Putamen (tissue), 1 donor: ENCODE measurements around the gene PTPRE.

Source experiments
- DNase-seq: peaks from one replicate; pipeline ENCODE4 v3.0.0-alpha.2; 2016; ENCODE audit warnings: low spot score

Gene PTPRE

DNA sequence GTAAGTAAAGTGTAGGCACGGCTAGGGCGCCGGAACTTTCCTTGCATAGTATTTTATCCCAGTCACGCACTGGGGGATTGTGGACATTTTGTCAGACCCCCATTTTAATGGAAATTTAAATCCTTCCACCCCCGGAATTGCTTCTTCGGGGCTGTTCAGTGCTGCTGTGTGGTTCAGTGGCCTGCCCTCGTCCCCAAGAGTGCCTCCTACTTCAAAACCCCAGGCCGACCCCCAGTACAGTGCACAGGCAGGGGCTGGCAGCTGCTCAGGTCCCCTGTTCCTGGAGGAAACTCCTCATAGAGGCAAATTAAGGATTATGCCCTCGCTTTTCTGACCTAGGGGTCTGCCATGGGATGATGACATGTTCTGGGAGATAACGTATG, 94.5 kb downstream of the PTPRE start:
- DNase-seq, result no peak

DNA sequence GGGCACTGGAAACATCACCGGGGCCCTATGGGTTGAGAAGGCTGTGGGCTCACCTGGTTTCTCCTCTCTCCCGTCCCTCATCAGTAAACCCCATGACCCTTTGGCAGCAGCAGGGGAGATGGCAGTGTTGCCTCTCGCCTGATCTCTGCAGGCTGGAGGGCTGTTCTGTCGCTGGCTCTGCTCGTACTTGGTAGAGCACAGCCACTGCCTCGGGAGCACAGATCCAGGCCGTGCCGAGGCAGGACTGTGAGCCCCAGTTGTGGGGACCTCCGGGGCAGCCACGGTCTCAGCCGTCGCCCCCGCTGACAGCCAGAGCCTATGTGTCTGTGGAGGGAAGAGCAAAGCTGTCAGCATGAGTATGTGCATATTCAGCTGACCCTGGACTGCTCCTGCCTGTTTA, 94.9 kb downstream of the PTPRE start:
- no peak for DNase-seq

DNA sequence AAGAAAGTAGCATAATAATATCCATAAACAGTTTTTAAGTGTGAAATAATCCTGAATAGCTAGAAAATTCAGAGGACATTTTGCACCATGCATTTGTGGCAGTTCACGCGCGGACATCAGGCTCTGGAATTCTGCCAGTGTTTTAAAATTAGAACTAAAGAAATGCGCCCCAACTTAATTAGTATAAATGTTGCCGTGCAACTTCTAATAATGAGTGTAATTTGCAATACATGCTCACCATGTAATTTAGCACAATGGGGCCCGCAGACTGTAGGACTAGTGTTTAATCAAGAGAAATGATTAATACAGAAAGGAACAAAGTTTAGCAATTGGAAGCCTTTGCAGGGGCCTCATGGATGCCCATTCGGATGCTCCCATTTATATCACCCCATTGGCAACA, 96.6 kb downstream of the PTPRE start:
- no peak for DNase-seq

DNA sequence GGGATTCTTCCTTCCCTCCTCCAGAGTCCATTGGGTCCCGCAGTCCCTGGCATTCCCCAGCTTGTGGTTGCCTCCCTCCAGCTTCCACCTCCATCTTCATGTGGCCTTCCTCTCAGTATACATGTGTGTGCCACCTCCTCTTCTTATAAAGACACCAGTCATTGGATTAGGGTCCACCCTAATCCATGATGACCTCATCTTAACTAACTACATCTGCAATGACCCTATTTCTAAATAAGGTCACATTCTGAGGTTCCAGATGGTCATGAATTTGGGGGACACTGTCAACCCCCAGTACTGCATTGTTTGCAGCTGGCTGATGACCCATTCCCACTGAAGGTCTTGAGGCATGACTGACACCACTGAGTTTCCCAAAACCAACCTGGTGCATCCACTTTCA, 99.0 kb downstream of the PTPRE start:
- DNase-seq, result no peak

DNA sequence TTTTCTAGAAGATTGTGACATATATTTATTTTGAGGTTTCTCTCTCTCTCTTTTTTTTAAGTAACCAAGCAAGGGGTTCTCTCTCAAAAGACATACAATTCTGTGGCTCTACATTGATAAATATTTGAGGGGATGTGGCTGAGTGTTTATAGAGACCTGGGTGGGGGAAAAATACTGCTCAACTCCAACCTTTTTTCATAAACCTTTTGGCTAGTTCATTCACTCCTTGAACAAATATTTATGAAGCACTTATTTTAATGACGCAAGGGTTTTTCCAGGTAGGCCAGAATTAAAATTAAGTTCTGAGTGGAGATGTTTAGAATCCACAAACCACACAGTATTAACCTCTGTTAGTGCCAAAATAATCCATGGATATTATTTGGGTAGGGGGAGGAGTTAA, 100.2 kb downstream of the PTPRE start:
- no peak for DNase-seq

DNA sequence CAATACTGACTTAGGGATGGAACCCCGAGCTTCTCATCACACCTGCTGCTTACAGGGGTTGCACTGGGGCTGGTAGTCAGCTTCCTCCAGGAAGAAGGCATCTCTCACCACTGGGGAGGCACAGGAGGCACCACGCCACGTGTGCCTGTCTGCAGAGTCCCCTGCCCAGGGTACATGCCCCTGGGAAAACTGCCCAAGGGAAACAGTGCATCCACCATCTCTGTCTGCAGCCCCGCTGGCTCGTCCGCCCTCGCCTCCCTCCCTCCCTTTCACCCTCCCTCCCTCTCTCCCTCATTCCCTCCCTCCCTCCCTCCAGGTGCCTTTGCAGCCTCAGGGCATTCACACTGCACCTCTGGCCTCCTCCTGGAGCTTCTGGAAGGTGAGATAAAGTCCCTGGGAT, 101.1 kb downstream of the PTPRE start:
- no peak for DNase-seq

DNA sequence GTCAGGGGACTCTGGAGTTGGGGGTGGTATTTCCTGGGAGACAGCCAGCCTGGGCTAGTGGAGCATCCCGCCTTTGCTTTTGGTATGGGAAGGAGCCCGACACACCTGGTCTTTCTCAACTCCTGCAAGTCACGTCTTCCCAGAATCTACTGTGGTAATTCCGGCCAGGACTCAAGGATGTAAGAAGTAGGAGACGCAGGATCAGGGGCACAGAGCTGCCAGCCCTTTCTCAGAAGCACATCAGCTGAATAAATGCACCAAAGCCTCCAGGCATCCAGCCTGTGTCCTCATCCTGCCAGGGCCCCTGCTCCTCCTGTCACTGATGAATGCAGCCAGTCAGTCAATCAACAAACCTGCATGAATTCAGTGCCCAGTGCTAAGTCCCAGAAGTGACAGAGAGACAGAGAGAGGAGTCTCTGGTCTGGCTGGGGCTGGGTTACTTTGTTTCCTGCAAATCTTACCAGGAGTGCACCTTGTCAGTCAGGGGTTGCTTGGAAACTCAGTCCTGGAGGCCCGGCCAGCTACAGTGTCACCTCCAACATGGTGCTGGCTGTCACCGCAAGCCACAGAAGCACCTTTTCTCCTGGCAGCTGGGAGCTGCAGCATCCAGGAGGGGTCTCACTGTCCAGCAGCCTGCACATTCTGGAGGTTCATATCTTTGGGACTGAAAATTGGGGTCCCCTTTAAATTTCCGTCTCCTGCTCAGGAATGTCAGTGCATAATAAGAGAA, 101.8 kb downstream of the PTPRE start:
- no peak for DNase-seq

DNA sequence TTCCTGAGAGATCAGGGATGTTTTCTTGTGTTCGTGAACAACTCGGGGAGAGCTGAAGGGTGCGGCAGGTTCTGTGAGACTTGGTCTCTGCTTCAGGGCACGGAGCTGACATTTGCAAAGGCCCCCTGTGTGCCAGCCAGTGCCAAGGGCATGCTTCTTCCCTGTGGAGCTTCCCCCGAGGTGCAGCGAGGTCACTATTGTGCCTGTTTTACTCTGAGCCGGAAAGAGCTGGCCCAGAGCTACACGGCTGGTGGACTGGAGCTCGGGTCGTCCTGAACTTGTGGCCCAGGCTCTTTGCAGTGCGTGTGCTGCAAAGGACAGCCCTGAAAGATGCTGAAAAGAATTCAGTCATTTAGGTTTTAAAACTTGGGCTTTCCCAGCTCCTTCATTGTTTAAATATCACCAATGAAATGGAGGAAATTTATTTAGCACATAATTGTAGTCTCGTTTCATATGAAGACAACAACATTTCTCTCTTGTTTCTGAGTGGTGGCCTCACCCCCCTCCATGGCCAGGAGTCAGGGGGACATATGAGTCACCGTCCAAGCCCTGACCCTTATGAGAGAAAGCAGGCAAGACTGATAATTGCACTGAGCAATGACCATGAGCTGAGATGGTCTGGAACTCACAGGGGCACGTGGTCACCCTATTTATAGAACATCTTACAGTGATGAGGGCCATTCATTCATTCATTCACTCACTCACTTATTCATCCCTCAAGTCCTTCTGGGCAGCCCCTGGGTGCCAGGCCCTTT, 102.6 kb downstream of the PTPRE start:
- DNase-seq, result no peak

DNA sequence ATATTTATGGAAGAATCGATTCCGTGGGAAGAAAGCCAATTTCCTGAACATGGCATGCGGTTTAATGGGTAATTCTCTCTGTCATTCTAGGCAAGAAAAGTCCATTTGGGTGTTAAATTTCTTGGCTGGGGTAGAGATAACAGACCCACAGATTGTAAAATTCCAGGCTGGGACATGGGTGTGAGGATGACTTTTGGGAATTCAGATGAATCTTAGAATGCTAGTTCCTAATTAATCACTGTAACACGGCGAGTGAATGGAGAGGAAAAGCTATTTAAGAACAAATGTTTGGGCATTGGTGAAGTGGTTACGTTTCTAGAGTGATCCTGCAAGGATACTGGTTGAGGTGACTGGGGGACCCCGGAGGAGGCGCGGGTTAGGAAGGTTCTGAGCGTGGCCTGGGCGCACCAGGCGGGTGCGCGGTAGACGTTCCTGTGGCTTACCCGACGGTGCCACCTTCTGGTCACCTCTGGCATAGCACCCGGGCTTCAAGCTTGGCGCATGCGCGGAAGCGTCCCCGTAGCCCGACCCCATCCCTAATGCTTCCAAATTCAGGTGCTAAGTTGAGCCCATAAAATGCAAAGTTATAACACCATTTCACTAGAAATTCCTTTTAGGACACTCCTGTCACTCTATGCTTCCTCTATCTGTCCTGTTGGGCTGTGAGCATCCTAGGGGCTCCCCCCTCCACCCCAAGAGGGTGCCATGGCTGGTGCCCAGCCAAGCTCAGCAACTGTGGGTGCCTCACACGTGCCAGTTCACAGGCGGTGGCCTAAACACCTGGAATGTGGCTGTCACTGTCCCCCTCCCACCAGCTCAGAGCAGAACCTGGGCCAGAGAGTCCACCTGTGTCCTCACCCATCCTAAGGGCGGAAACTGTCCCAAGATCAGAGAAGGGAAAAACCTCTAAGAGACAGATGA, 104.4 kb downstream of the PTPRE start:
- peak; percentile 68 for DNase-seq

DNA sequence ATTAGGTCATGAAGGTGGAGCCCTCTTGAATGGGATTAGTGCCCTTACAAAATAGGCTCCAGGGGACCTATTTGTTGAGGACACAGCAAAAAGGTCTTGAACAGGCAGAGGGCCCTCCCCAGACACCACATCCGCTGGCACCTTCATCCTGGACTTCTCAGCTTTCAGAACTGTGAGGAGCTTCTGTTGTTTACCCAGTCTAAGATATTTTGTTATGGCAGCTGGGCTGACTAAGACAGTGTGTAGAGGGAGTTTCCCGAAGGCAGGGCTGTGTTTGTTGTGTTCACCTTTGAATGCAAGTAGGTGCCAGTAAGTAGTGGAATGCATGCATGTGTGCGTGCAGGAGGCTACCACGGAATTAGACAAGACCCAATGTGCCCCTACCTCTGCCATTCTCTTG, 106.7 kb downstream of the PTPRE start:
- DNase-seq, result no peak

DNA sequence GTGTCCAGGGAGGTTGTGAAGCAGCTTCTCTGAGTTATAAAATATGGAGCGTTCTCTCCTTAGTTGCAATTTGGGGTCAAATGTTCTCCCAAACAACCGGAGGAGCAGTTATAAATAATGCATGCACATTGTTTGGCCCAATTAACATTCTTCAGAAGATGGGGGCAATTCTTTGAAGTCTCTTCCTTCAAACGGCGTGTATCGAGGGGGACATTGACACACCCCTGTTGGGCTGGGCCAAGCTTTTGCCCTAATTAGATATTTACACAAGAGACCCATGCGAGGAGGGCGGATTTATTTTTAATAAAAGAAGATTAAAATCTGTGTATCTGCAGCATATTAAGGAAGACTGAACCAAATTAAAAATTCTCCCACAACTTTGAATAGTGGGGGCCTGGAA, 107.3 kb downstream of the PTPRE start:
- DNase-seq, result no peak

DNA sequence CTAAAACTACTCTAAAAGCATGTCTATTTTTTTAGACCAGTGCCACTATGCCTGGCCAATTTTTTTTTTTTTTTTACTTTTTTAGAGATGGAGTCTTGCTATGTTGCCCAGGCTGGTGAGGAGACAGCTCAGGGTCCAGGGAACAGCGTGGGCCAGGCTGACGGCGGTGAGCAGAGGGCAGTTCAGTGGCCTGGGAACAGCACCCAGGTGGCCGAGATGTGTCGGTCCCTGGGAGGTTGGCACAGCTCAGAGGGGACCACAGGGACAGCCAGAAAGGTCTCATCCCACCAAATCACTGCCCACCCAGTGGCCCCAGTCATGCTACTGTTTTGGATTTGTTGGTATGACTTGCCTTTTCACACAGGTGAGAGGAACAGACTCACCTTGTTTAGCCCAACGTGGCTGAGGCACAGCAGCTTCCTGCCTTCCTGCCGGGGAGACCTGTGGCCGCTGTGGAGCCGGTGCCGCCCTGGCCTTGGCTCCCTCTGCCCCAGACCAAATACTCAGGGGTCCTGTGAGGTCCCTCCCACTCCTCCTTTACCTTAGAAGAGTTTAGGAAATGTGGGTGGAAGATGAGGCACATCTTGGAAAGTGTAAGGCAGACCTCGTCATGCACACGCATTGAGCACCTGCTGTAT, 109.6 kb downstream of the PTPRE start:
- DNase-seq, result no peak

DNA sequence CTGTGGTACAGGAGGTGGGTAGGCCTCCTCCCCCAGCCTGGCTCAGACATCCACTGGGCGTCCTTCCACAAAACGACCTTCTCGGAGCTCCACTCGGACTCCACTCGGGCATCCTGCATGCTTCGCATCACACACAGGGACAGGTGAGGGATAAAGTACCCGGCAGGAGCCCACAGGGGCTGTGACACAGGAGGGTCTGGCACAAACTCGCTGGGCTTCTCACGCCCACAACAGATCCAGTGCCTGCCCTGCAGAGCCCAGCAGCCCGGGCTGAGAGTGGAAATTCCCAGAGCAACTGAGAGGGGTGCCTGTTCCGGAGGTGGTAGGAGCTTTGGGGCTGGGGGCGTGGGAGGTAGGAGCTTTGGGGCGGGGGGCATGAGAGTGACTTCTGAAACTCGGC, 110.9 kb downstream of the PTPRE start:
- DNase-seq, result no peak

DNA sequence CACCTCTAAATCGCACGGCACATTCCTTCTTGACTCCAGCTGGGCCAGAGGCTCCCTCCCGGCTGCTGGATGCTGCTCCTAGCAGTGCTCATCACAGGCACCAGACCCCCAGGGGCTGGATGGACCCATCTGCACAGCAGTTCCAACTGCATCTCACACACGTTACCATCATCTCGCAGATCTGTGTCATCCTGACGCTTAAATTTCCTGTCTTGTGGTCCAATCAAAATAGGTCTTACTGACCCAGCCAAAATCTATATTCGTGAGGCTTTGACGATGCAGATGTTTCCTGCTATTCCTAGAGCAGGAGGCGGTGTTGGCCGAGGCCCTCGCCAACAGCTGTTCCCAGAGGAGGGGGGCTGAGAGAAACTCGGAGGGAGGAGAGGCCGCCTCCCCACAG, 111.3 kb downstream of the PTPRE start:
- DNase-seq, result no peak

DNA sequence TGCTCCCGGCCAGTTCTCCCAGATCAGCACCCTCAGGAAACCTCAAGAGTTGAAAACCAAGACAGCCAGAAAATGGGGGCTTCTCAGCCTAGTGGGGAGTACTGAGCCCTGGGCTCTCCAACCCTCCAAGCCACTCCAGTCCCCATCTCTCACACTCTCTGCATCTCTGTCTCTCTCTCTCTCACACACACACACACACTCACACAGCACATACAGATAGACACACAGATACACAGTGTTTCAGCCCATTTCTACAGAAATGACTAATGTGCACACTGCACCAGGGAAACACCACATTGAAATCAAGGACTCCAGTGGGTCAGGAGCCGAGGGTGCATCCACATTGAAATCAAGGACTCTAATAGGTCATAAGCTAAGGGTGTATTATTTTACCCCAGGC, 111.8 kb downstream of the PTPRE start:
- no peak for DNase-seq

DNA sequence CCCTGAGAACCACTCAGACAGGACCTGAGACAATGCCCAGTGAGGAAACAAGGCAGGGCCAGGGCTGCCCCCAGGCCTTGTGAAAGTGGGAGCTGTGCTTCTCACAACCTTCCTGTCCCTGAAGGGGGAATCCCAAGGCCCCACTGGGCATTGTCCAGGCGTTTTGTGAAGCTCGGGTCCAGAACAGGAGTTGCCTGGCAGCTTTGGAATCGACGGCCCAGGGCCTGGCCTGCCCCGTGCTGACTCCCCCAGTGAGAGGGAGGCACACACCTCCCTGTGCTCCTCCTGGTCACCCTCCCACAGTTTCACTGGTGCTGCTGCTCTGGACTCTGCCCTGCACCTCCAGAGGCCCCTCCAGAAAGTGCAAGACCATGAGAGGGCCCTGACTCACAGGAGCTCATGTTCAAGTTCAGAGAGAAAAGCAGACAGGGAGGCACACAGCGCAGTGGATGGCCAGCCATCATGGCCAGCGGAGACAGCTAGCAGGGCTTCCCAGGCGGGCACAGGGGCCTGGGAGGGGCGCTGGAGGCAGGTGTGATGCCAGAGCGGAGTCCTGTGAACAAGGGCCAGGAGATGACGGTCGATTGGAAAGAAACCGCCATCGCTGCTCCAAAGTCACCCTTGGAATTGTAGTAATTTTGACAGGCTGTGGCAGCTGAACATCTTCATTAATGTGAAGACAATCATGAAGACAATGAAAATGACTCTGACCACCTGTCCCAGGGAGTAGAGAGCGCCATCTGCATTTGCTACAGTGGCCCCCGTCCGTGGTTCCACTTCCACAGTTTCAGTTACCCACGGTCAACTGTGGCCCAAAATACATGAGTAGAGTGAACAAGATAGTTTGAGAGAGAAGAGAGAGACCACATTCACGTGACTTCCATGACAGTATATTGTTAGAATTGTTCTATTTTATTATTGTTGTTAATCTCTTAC, 115.6 kb downstream of the PTPRE start:
- no peak for DNase-seq

DNA sequence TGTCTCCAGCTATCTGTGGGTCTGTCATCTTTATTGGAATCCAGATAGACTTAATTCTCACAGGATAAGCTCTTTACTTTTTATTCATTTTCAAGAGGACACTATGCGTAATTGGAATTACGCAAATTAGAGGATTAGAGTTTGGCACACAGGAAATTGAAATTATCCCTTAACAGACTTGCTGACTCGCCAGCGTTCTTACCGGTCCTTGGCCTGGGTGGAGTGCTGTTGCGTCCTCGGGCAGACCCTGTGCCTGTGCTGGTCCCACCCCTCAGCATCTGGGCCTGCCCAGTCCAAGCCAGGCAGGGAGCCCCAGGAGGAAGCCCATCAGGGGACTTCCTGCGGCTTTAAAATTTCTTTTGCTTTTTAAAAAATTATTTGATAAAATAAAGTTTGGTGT, 117.5 kb downstream of the PTPRE start:
- DNase-seq, result no peak

DNA sequence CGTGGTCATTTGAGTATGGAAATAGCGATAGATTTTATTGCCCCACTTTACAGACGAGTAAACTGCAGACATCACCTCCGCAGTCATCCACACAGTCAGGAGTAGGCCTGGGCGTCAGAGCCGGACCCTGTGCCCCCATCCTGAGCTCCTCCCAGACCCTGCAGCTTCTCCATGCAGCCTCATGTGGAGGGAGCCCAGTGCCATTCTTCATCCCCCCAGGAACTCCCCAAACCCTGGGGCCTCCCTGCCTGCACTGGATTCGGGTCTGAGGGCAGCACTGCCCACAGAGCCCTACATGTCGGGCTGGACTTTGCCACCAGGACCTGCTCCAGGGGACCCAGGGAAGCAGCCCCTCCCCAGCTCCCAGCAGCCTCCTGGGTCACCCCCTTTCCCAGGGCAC, 118.5 kb downstream of the PTPRE start:
- DNase-seq, result no peak

DNA sequence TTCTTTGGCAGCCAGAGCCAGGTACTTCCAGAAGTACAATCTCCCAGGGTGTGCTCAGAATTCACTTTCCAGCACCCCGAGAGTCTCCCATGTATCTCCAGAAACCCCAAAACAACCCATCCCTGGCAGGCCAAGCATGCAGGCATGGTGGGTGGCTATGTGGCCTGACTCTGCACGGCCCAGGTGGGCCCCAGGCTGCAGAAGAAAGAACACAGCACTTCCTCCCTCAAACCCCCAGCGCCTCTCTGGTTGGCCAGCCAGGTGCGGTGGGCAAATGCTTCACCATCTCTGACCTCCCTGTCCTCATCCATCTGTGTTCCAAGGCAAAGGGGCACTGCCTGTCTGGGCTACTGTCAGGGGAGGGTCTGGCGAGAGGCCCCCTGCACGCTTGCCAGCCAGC, 119.0 kb downstream of the PTPRE start:
- DNase-seq, result no peak

DNA sequence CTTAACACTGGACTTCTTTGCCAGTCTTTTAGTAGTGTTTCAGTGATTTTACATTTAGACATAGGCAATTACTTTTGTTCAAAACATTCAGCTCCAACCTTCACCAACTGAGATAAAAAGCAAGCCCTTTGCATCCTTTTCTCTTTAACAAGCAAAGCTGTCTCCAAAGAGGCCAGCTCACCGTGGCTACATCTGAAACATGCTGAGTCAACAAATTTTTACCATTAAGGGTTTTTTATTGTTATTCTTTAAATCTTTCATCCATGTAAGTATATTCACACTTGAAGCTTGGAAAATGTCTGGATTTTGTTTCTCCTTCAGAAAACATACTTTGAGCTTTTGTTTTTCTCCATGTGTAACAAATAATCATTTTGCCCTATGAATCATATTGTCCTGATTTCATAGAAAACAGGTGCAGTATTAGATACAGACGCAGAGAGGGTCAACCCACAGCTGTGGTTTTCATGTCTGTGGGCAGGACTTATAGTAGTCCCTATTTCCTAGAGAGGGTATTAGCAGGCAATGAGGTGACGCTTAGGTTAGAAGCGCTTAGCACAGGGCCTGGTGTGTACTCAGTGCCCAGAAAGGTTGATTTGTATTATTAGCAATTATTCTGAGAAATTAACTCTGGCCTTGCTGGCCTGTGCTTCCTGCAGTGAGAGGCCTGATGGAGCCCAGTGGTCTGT, 119.9 kb downstream of the PTPRE start:
- DNase-seq, result no peak

DNA sequence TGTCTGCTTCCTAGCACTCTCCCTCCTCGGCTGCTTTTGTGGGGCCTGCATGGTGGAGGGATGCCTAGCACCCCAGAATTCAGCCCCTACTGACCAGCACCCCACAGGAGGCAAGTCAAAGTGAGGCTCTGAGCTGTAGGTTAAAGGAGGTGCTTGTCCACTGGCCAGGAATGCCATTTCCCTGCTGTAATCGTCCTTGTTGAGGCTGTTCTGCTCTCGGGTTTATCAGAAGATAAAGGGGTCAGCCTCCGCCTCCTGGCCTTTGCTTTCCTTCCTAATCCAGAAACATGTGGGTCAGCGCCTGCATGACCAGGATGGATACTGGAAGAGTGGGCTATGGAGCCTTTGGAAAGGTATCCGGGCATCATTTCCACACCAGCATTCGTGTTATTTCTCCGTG, 120.4 kb downstream of the PTPRE start:
- DNase-seq, result no peak
